ENCODE data around the gene OBSCN.

The OBSCN gene

GRCh38 chr1:228392111-228392936 lies 184.5 kb downstream of the OBSCN start:
- Histone ChIP-seq H3K36me3 (ENCODE audit: control insufficient read depth in 2 of 2, insufficient read depth in 2 of 2, low read length in 2 of 2) (peaks cover 25 to 36% of the 10 kb centered on the region in 2 donors), H3K27me3 (ENCODE audit: control insufficient read depth in 2 of 2, insufficient read depth in 2 of 2, low read length in 2 of 2) (no peaks in the 10 kb centered on the region), H3K27ac (ENCODE audit: low read depth in 2 of 2, low read length in 2 of 2) (no peak overlapping the region), H3K4me3 (ENCODE audit: low read length in 2 of 2) (no peak overlapping the region), H3K4me1 (ENCODE audit: control insufficient read depth in 2 of 2, insufficient read depth in 2 of 2, low read length in 2 of 2) (no peaks in the 10 kb centered on the region), H3K9ac (ENCODE audit: low read depth in 1 of 2, low read length in 2 of 2) (no peak overlapping the region), H3K9me3 (ENCODE audit: control insufficient read depth in 2 of 2, low read length in 2 of 2) (no peaks in the 10 kb centered on the region)

GRCh38 chr1:228393268-228393701 lies 185.4 kb downstream of the OBSCN start:
- no peaks in the 10 kb centered on the region for H3K4me1 ChIP-seq (ENCODE audit: control insufficient read depth in 2 of 2, insufficient read depth in 2 of 2, low read length in 2 of 2)
- H3K9me3 ChIP-seq (ENCODE audit: control insufficient read depth in 2 of 2, low read length in 2 of 2), result no peaks in the 10 kb centered on the region
- no peak overlapping the region for H3K27ac ChIP-seq (ENCODE audit: low read depth in 2 of 2, low read length in 2 of 2)
- H3K27me3 ChIP-seq (ENCODE audit: control insufficient read depth in 2 of 2, insufficient read depth in 2 of 2, low read length in 2 of 2), result no peaks in the 10 kb centered on the region
- no peak overlapping the region for H3K4me3 ChIP-seq (ENCODE audit: low read length in 2 of 2)
- H3K36me3 ChIP-seq (ENCODE audit: control insufficient read depth in 2 of 2, insufficient read depth in 2 of 2, low read length in 2 of 2), result peaks cover 32 to 44% of the 10 kb centered on the region in 2 donors
- no peak overlapping the region for H3K9ac ChIP-seq (ENCODE audit: low read depth in 1 of 2, low read length in 2 of 2)

GRCh38 chr1:228393811-228394570 lies 186.1 kb downstream of the OBSCN start:
- no peak overlapping the region for H3K4me3 ChIP-seq (ENCODE audit: low read length in 2 of 2)
- peaks cover 32 to 49% of the 10 kb centered on the region in 2 donors for H3K36me3 ChIP-seq (ENCODE audit: control insufficient read depth in 2 of 2, insufficient read depth in 2 of 2, low read length in 2 of 2)
- H3K27ac ChIP-seq (ENCODE audit: low read depth in 2 of 2, low read length in 2 of 2), result no peak overlapping the region
- no peaks in the 10 kb centered on the region for H3K27me3 ChIP-seq (ENCODE audit: control insufficient read depth in 2 of 2, insufficient read depth in 2 of 2, low read length in 2 of 2)
- no peak overlapping the region for H3K9ac ChIP-seq (ENCODE audit: low read depth in 1 of 2, low read length in 2 of 2)
- no peaks in the 10 kb centered on the region for H3K9me3 ChIP-seq (ENCODE audit: control insufficient read depth in 2 of 2, low read length in 2 of 2)
- no peaks in the 10 kb centered on the region for H3K4me1 ChIP-seq (ENCODE audit: control insufficient read depth in 2 of 2, insufficient read depth in 2 of 2, low read length in 2 of 2)

- H3K9ac ChIP-seq (ENCODE audit: low read depth in 1 of 2, low read length in 2 of 2), result no peak overlapping the region
- no peaks in the 10 kb centered on the region for H3K4me1 ChIP-seq (ENCODE audit: control insufficient read depth in 2 of 2, insufficient read depth in 2 of 2, low read length in 2 of 2)
- no peaks in the 10 kb centered on the region for H3K27me3 ChIP-seq (ENCODE audit: control insufficient read depth in 2 of 2, insufficient read depth in 2 of 2, low read length in 2 of 2)
- H3K4me3 ChIP-seq (ENCODE audit: low read length in 2 of 2), result no peak overlapping the region
- H3K9me3 ChIP-seq (ENCODE audit: control insufficient read depth in 2 of 2, low read length in 2 of 2), result no peaks in the 10 kb centered on the region
- peaks cover 32 to 53% of the 10 kb centered on the region in 2 donors for H3K36me3 ChIP-seq (ENCODE audit: control insufficient read depth in 2 of 2, insufficient read depth in 2 of 2, low read length in 2 of 2)
- no peak overlapping the region for H3K27ac ChIP-seq (ENCODE audit: low read depth in 2 of 2, low read length in 2 of 2)
Observed at GRCh38 chr1:228394571-228395394, 186.9 kb downstream of the OBSCN start.

- Histone ChIP-seq H3K4me3 (ENCODE audit: low read length in 2 of 2) (no peak overlapping the region), H3K9ac (ENCODE audit: low read depth in 1 of 2, low read length in 2 of 2) (no peak overlapping the region), H3K4me1 (ENCODE audit: control insufficient read depth in 2 of 2, insufficient read depth in 2 of 2, low read length in 2 of 2) (no peaks in the 10 kb centered on the region), H3K27me3 (ENCODE audit: control insufficient read depth in 2 of 2, insufficient read depth in 2 of 2, low read length in 2 of 2) (no peaks in the 10 kb centered on the region), H3K9me3 (ENCODE audit: control insufficient read depth in 2 of 2, low read length in 2 of 2) (no peaks in the 10 kb centered on the region), H3K27ac (ENCODE audit: low read depth in 2 of 2, low read length in 2 of 2) (no peak overlapping the region), H3K36me3 (ENCODE audit: control insufficient read depth in 2 of 2, insufficient read depth in 2 of 2, low read length in 2 of 2) (peaks cover 42 to 61% of the 10 kb centered on the region in 2 donors)
Observed at GRCh38 chr1:228396770-228397662, 189.2 kb downstream of the OBSCN start.

GRCh38 chr1:228397966-228398365 lies 190.1 kb downstream of the OBSCN start:
- no peak overlapping the region for H3K27ac ChIP-seq (ENCODE audit: low read depth in 2 of 2, low read length in 2 of 2)
- H3K9me3 ChIP-seq (ENCODE audit: control insufficient read depth in 2 of 2, low read length in 2 of 2), result no peaks in the 10 kb centered on the region
- H3K36me3 ChIP-seq (ENCODE audit: control insufficient read depth in 2 of 2, insufficient read depth in 2 of 2, low read length in 2 of 2), result peaks cover 45 to 63% of the 10 kb centered on the region in 2 donors

GRCh38 chr1:228398741-228399461 lies 191.1 kb downstream of the OBSCN start:
- no peak overlapping the region for H3K27ac ChIP-seq (ENCODE audit: low read depth in 2 of 2, low read length in 2 of 2)
- no peak overlapping the region for H3K4me3 ChIP-seq (ENCODE audit: low read length in 2 of 2)
- no peaks in the 10 kb centered on the region for H3K9me3 ChIP-seq (ENCODE audit: control insufficient read depth in 2 of 2, low read length in 2 of 2)
- H3K4me1 ChIP-seq (ENCODE audit: control insufficient read depth in 2 of 2, insufficient read depth in 2 of 2, low read length in 2 of 2), result peaks cover 0 to 2% of the 10 kb centered on the region in 2 donors
- no peak overlapping the region for H3K9ac ChIP-seq (ENCODE audit: low read depth in 1 of 2, low read length in 2 of 2)
- H3K36me3 ChIP-seq (ENCODE audit: control insufficient read depth in 2 of 2, insufficient read depth in 2 of 2, low read length in 2 of 2), result peaks cover 46 to 64% of the 10 kb centered on the region in 2 donors
- no peaks in the 10 kb centered on the region for H3K27me3 ChIP-seq (ENCODE audit: control insufficient read depth in 2 of 2, insufficient read depth in 2 of 2, low read length in 2 of 2)

More at GRCh38 chr1:228397966-228398365, 190.1 kb downstream of the OBSCN start:
- H3K4me1 ChIP-seq (ENCODE audit: control insufficient read depth in 2 of 2, insufficient read depth in 2 of 2, low read length in 2 of 2), result no peaks in the 10 kb centered on the region
- no peaks in the 10 kb centered on the region for H3K27me3 ChIP-seq (ENCODE audit: control insufficient read depth in 2 of 2, insufficient read depth in 2 of 2, low read length in 2 of 2)
- no peak overlapping the region for H3K9ac ChIP-seq (ENCODE audit: low read depth in 1 of 2, low read length in 2 of 2)
- no peak overlapping the region for H3K4me3 ChIP-seq (ENCODE audit: low read length in 2 of 2)

- Histone ChIP-seq H3K36me3 (ENCODE audit: control insufficient read depth in 2 of 2, insufficient read depth in 2 of 2, low read length in 2 of 2) (peaks cover 43 to 59% of the 10 kb centered on the region in 2 donors), H3K4me1 (ENCODE audit: control insufficient read depth in 2 of 2, insufficient read depth in 2 of 2, low read length in 2 of 2) (peaks cover 6 to 9% of the 10 kb centered on the region in 2 donors), H3K9me3 (ENCODE audit: control insufficient read depth in 2 of 2, low read length in 2 of 2) (no peaks in the 10 kb centered on the region)
Observed at GRCh38 chr1:228399531-228400236, 191.8 kb downstream of the OBSCN start.

More at GRCh38 chr1:228399531-228400236, 191.8 kb downstream of the OBSCN start:
- Histone ChIP-seq H3K4me3 (ENCODE audit: low read length in 2 of 2) (no peak overlapping the region), H3K27me3 (ENCODE audit: control insufficient read depth in 2 of 2, insufficient read depth in 2 of 2, low read length in 2 of 2) (no peaks in the 10 kb centered on the region), H3K27ac (ENCODE audit: low read depth in 2 of 2, low read length in 2 of 2) (no peak overlapping the region), H3K9ac (ENCODE audit: low read depth in 1 of 2, low read length in 2 of 2) (no peak overlapping the region)

All from mucosa of rectum (tissue), 2 donors.